Nephron progenitor cell (in vitro differentiated cells): Measurements from ENCODE around the gene PITX1.

Experiments used
- DNase-seq: peaks from one replicate; pipeline ENCODE4 v3.0.0; 2021
- H3K27ac Mint-ChIP-seq: 2 replicates; pipeline ENCODE4 v1.8.0; 2021; ENCODE audit warnings: mild to moderate bottlenecking, moderate library complexity, mixed read lengths
- H3K27me3 Mint-ChIP-seq: 2 replicates; pipeline ENCODE4 v1.8.0; 2021; ENCODE audit warnings: mild to moderate bottlenecking, low read depth, mixed read lengths; ENCODE audit not compliant: poor library complexity
- H3K36me3 Mint-ChIP-seq: 2 replicates; pipeline ENCODE4 v1.8.0; 2021; ENCODE audit warnings: low read depth, mixed read lengths
- H3K4me1 Mint-ChIP-seq: 2 replicates; pipeline ENCODE4 v1.8.0; 2021; ENCODE audit warnings: mixed read lengths
- H3K4me3 Mint-ChIP-seq: 2 replicates; pipeline ENCODE4 v1.8.0; 2021; ENCODE audit warnings: mild to moderate bottlenecking, moderate library complexity, mixed read lengths
- H3K9me3 Mint-ChIP-seq: 2 replicates; pipeline ENCODE4 v1.8.0; 2021; ENCODE audit warnings: mild to moderate bottlenecking, moderate library complexity, mixed read lengths
- TF ChIP-seq, protein P1 (sequence below): fragments of 200-600 bp; sonication (generic); IDR thresholded peaks from 2 replicates; pipeline ENCODE4 v1.5.0; 2021; ENCODE audit warnings: antibody characterized with exemption

PITX1 gene

DNA sequence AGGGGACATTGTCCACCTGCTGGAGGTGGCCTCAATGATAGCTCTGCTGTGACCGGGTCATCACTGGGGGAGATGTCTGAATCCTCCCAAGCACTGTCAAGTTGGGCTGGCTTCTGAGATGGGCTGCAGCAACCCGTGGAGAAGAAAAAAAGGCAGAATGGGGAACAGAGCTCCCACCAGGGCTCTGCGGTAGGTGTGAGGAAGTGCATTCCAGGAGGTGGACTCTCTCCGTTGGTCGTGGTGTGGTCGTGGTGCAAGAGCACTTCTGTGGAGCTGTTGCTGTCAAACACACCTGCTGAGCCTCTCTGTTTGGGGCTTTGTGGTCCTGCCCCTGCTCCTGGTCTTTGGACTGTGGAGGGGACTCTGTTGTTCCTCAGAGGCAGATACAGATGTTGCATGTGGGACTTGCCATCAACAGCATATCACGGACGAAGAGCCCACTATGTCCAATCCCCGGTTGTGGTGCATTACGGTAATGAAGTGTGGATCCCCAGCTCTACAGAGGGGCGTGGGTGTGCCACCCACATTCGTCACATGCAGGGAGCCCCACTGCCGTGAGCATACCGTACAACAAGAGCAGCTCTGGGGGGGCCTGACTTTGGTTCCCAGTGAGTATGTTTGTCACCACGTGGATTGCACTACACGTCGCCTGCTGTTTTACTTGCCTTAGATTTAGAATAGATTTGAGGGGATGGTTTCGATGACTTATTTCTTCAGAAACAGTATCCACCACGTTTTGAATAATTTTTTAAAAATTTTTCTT lies 36.0 kb upstream of the PITX1 start:
- Mint-ChIP-seq H3K4me3 (no peak overlapping the region), H3K4me1 (peaks cover 24% of the 10 kb centered on the region), H3K27ac (no peak overlapping the region), H3K36me3 (no peaks in the 10 kb centered on the region), H3K9me3 (no peaks in the 10 kb centered on the region), H3K27me3 (peaks cover 51% of the 10 kb centered on the region)
- no peak for DNase-seq
- TF ChIP-seq, protein P1, sequence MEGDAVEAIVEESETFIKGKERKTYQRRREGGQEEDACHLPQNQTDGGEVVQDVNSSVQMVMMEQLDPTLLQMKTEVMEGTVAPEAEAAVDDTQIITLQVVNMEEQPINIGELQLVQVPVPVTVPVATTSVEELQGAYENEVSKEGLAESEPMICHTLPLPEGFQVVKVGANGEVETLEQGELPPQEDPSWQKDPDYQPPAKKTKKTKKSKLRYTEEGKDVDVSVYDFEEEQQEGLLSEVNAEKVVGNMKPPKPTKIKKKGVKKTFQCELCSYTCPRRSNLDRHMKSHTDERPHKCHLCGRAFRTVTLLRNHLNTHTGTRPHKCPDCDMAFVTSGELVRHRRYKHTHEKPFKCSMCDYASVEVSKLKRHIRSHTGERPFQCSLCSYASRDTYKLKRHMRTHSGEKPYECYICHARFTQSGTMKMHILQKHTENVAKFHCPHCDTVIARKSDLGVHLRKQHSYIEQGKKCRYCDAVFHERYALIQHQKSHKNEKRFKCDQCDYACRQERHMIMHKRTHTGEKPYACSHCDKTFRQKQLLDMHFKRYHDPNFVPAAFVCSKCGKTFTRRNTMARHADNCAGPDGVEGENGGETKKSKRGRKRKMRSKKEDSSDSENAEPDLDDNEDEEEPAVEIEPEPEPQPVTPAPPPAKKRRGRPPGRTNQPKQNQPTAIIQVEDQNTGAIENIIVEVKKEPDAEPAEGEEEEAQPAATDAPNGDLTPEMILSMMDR, result no peak

DNA sequence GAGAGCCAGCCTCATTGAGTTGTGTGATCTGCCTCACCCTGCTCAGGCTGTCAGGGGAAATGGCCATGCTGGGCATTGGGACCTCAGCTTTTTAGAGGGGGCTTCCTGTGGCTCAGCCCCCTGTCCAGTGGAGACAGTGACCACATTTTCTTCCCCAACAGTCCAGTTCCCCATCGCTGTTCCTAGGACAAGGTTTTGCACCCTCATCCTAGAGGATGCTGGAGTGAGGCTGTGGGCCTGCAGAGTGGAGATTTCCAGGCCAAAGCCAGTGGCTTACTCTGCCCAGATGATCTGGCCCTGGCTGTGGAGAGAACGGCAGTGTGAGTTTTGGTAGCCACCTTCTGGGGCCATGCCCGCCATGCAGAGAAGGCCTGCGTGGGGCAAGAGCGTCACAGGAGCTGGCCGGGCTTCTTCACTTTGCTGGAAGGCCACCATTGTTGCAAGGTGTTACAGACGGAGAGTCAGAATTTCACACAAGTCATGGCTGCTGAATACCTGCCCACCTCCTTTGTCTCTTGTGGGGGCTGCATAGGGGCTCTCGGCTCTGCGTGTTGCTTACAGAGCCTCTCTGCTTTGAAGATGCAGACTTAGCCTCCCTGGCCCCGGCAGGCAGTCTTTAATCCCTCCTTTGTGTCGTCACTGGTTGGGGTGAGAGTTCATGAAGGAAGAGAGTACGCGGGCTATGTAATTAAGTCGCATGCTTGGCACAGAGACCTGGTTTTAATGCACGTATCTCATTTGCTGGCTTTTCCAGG lies 35.2 kb upstream of the PITX1 start:
- Mint-ChIP-seq H3K9me3 (no peaks in the 10 kb centered on the region), H3K27me3 (peaks cover 48% of the 10 kb centered on the region), H3K4me3 (no peak overlapping the region), H3K27ac (no peak overlapping the region), H3K4me1 (peaks cover 28% of the 10 kb centered on the region), H3K36me3 (no peaks in the 10 kb centered on the region)
- no peak for DNase-seq
- TF ChIP-seq, protein P1, result no peak

DNA sequence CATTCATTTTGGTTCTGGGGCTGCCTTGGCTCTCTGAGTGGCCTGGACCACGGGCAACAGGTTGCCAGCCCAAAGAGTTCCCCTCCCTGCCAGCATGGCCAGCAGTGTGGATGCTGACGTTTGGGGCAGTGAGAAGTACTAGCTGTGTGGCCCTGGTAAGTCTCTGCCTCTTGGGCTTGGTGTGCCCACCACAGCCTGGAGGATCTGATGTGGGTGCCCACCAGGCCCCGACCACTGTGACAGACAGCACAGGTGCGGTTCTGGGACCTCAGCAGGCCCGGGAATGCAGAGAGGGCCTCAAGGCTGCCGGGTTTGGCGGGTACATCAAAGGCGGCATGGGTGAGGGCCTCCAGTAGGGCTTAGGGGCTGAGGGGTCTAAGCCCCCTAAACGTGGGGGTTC lies 33.6 kb upstream of the PITX1 start:
- peaks cover 36% of the 10 kb centered on the region for H3K27me3 Mint-ChIP-seq
- TF ChIP-seq, protein P1, result no peak
- no peaks in the 10 kb centered on the region for H3K9me3 Mint-ChIP-seq
- no peak for DNase-seq
- H3K4me1 Mint-ChIP-seq, result peaks cover 32% of the 10 kb centered on the region
- H3K4me3 Mint-ChIP-seq, result no peak overlapping the region
- no peaks in the 10 kb centered on the region for H3K36me3 Mint-ChIP-seq
- no peak overlapping the region for H3K27ac Mint-ChIP-seq

DNA sequence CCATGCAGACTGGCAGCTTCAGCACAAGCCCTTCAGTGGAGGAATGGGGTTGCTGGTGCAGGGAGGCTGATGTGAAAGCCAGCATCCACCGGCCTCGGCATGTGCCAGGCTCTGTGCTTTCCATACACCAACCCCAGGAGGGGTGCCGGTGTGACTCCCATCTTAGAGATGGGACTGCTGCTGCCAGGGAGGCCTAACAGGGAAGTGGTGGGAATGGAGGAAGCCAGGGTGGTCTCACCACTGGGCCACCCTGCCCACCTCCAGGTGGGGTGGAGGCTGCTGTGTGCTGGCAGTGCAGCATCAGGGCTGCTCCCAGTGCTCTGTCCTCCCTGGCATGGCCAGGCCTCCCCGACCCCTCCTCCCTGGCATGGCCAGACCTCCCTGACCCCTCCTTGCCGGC lies 32.8 kb upstream of the PITX1 start:
- Mint-ChIP-seq H3K4me3 (no peak overlapping the region), H3K4me1 (peaks cover 32% of the 10 kb centered on the region), H3K27me3 (peaks cover 31% of the 10 kb centered on the region), H3K36me3 (no peaks in the 10 kb centered on the region), H3K9me3 (no peaks in the 10 kb centered on the region), H3K27ac (no peak overlapping the region)
- no peak for DNase-seq
- TF ChIP-seq, protein P1, result no peak

DNA sequence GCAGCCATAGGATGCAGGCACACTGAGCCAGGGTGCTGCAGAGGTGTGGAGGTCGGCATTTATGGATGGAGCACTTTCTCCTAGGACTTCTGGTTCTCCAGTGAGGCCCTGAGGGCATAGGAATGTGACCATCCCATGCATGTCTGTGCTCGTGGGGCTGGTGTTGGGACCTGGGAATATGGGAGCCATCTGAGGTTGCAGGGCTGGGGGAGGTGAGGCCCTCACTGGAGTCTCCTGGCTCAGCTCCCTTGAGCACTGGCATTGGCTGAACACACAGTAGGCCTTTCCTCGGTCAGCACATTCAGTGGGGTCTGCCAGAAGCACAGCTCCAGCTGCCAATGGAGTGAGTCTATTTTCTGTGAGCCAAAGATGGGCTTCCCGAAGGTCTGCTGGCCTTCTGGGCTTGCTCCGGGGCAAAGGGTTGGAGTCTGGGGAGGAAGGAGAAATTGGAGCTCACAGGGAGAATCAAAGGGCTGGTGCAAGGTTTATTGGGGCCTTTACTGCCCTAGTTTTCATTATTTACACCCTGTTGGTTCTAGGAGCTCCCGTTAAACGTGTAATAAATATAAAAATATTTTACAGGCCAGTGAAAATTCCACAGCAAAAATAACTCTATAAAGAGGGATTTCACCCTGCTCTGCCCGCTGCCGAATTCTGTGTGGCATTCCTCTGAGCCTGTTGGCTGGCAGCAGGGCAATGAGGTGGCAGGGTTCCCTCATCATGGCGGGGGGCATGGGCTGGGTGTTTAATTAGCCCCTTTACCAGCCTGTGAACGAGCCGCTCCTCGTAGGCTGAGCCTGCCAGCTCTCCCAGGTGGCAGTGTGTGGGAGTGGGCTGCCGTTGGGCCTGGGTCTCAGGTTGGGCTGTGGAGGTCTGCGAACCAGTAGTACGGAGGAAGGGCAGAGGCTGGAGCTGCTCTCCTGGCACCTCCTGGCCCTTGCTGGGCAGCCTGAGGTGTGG lies 31.6 kb upstream of the PITX1 start:
- Mint-ChIP-seq H3K36me3 (no peaks in the 10 kb centered on the region), H3K27me3 (peaks cover 34% of the 10 kb centered on the region), H3K4me3 (no peak overlapping the region), H3K27ac (no peak overlapping the region), H3K9me3 (no peaks in the 10 kb centered on the region), H3K4me1 (peaks cover 32% of the 10 kb centered on the region)
- TF ChIP-seq, protein P1, result no peak
- no peak for DNase-seq
